Urinary bladder (tissue), 4 donors: Measurements from ENCODE around the gene ADIPOR1. TPM values are rescaled to one million over a fixed set of nuclear protein-coding genes. Genes with fewer than 3 reads are reported as not detected.

Experiments used
- DNase-seq: peaks from one replicate; pipeline ENCODE4 v3.0.0-alpha.2; 2015; ENCODE audit errors: extremely low spot score
- H3K27ac ChIP-seq: one replicate; pipeline ENCODE4 v1.5.1; 2013; ENCODE audit warnings: low read depth, mild to moderate bottlenecking, moderate library complexity
- H3K36me3 ChIP-seq: one replicate; pipeline ENCODE4 v1.6.1; 2013; ENCODE audit warnings: mild to moderate bottlenecking, moderate library complexity; ENCODE audit not compliant: insufficient read depth
- H3K4me1 ChIP-seq: one replicate; pipeline ENCODE4 v1.6.1; 2013; ENCODE audit warnings: mild to moderate bottlenecking, moderate library complexity; ENCODE audit not compliant: insufficient read depth
- H3K4me3 ChIP-seq: one replicate; pipeline ENCODE4 v1.5.1; 2013; ENCODE audit warnings: low read depth, low read length
- WGBS: extraction: QIAGEN DNeasy Blood & Tissue Kit; methylation state at CpG from one replicate; pipeline ENCODE4 v1.1.7; 2013; 5-methylcytosine and 5-hydroxymethylcytosine counted together
- polyA plus RNA-seq: library from polyadenylated mRNA; stranded (reverse); fragments of 200-250 nt; gene quantifications from one replicate; pipeline ENCODE4 v1.2.3, GENCODE V29; 2013
- total RNA-seq: library from RNA; depleted of rRNA; stranded (reverse); fragments of >200 nt; gene quantifications from one replicate; pipeline ENCODE4 v1.2.3, GENCODE V29; 2014
- donor health status: healthy with polysubstance abuse.
- donor health status: healthy.

ADIPOR1 gene
- total and polyA plus RNA-seq, 2 donors, result 63.6 to 71.1 TPM

DNA sequence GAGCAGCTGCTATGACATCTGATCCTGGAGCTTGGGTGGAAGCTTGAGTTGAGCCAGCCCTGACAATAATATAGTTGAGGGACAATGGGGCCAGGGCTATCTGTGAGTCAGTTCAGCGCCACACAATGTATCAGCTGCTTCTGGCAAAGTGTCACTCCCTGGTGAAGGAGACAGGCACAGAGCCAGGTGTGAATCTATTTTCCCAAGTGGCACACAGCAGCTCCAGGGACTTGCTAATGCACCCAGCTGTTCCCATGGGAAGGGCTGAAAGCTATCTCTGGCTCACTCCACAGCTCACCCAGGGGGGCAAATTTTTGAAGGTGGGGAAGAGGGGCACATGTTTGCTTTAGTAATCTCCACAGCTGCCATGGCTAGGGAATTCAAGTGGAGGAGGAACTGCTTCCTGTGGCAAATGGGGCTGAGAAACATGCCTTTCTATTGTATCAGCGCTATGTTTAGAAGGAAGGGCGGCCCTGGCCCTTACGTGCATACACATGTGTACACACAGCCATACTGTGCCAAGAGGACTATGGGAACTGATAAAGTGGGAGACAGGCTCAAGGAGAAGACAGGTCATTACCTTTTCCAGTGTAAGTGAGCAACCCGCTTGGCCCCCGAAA lies 6.8 kb upstream of the ADIPOR1 start:
- Histone ChIP-seq H3K27ac (peak overlapping the region; percentile 31), H3K4me3 (no peak overlapping the region), H3K36me3 (no peaks in the 10 kb centered on the region), H3K4me1 (no peaks in the 10 kb centered on the region)
- WGBS, result 84% methylated on average over 6 of the region's 6 CpGs
- DNase-seq, result no peak

DNA sequence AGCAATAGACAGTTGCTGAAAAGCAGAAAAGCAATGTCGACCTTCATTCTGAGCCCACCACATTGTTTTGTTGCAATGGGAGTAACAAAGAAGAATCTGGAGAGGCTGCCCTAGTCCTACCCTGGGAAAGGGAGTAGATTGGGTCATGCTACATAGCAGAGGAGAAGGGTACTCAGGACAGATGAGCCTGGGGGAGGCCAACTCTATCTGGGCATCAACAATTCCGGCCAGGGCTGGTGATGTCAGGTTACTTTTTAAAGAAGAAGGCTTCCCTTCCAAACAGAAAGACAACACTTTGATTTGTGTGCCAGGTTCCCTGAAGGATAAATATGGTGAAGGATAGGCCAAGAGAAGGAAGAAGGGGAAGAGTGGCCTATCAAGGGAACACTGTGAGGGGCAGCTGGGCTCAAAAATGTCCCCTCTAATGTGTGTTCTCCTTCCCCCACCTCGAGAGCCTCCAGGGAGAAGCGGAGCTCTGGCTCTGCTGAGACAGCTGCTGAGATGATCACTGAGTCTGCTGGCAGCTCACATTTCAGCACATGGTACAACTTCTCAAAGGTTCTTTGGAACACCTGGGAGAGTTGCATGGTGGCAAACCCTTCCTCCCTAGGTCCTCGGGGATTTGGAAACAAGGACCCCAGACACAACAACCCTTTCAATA lies 3.2 kb upstream of the ADIPOR1 start:
- 93% methylated on average over 5 of the region's 5 CpGs for WGBS
- DNase-seq, result no peak
- Histone ChIP-seq H3K4me1 (peaks cover 2% of the 10 kb centered on the region), H3K36me3 (no peaks in the 10 kb centered on the region), H3K27ac (no peak overlapping the region), H3K4me3 (no peak overlapping the region)

DNA sequence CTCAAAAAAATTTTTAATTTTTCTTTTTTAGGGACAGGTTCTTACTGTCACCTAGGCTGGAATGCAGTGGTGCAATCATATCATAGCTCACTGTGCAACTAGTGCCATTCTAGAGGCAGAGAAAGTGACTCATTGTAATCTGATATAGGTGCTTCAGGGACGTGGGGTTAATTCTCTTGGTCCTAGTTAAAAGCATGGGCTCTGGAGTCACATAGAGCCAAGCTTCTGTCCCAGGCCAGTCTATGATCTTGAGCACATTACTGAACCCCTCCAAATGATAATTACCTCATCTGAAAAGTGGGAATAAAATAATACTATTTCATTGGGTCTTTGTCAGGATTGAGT lies 1.1 kb upstream of the ADIPOR1 start:
- Histone ChIP-seq H3K27ac (no peak overlapping the region), H3K4me3 (no peak overlapping the region), H3K36me3 (no peaks in the 10 kb centered on the region), H3K4me1 (peaks cover 2% of the 10 kb centered on the region)
- WGBS, result 65% methylated on average over 1 of the region's 1 CpG
- no peak for DNase-seq

DNA sequence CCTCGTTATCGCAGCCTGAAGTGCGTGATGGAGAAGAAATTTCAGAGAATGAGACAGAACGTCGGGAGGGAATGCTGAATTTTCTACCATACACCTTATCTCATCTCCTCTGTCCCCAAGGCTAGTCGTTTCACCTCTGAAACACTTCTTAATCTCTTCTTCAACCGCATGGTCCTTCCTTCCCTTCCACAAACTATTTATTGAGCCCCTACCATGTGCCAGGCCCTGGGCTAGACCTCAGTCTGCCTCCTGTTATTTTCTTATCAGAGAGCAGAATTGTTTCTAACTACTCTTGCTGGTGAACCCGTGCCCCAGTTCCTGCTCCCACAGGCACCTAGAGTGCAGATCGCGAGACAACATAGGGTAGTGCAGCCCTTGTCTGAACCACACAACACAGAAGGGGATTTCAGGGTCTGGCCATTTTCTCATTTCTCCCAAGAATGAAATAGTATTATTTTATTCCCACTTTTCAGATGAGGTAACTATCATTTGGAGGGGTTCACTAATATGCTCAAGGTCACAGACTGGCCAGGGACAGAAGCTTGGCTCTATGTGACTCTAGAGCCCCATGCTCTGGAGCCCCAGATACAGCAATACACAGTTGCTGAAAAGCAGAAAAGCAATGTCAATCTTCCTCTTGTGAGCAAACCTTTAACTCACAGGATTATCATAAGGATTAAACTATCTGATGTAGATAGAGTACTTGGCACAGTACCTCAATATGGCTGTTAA lies 598 bp upstream of the ADIPOR1 start:
- Histone ChIP-seq H3K27ac (peak overlapping the region; percentile 38), H3K4me1 (peaks cover 2% of the 10 kb centered on the region), H3K36me3 (no peaks in the 10 kb centered on the region), H3K4me3 (peak overlapping the region; percentile 99)
- WGBS, result 2% methylated on average over 10 of the region's 10 CpGs
- no peak for DNase-seq

DNA sequence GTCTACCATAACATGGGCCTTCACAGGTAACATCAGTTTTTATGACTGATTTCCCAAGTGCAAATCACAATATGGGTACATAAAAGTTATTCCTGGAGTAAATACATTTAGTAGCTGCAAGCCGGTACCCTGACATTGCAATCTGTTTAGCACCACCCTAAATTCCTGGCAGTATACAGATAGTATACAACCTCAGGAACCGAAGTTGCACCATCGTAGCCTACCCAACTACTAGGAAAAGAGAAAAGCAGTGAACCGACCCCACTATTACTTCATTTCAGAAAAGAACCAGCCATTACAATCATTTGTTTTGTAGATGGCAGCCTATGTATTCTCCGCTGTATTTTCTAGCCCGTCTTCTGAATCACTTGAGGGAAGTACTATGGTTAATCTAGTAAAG lies 1.1 kb downstream of the ADIPOR1 start:
- 66% methylated on average over 6 of the region's 6 CpGs for WGBS
- Histone ChIP-seq H3K36me3 (no peaks in the 10 kb centered on the region), H3K4me3 (peak overlapping the region; percentile 99), H3K4me1 (peaks cover 2% of the 10 kb centered on the region), H3K27ac (no peak overlapping the region)
- DNase-seq, result no peak

DNA sequence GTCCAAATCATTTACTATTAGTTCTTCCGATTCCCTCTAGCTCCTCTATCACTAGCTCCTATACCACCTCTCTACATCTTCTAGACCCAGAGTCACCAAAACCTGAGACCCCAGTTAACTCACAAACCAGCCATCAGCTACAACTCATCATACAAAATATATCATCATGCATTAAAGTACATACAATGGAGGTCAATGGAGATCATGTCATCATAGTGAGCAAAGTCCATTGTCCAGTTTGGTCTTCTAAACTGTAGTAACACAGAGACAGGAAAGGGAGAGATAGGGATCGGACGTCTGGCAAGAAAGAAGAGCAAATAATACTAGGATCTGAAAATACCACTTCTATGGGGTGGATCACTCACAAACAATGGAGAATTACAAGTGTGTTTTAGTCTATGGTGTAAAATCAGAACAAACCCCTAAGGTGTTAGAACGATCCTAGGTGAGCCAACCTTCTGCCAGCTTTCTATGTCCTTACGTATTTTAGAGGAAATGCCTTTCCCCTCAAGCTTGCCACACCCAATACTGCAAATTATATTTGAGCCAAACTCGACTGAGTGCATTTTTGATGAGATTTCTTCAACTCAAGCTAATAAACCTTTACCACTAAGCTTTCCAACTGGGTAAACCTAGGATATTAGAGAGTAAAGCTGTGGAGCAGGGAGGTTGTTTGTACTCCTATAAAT lies 3.9 kb downstream of the ADIPOR1 start:
- no peak overlapping the region for H3K27ac ChIP-seq
- no peak overlapping the region for H3K4me3 ChIP-seq
- DNase-seq, result no peak
- peaks cover 2% of the 10 kb centered on the region for H3K4me1 ChIP-seq
- H3K36me3 ChIP-seq, result peaks cover 4% of the 10 kb centered on the region
- 67% methylated on average over 6 of the region's 6 CpGs for WGBS

DNA sequence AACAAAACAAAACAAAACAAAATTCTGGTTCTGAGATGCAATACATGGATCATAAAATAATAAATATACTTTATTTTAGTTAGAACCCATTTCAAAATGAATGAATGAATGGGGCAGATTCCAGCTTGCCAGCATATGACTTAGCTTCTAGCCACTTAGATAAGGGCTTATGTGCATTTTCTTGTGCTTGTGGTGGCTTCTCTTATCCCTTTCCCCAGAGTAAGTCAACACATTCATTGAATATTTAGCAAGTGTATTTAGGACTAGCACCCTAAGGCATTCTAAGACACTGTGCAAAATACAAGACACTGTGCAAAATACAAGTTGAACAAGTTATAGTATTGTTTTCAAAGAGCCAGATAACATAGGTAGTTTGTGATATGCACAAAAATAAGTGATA lies 4.7 kb downstream of the ADIPOR1 start:
- H3K4me3 ChIP-seq, result no peak overlapping the region
- H3K36me3 ChIP-seq, result peaks cover 4% of the 10 kb centered on the region
- no peaks in the 10 kb centered on the region for H3K4me1 ChIP-seq
- H3K27ac ChIP-seq, result no peak overlapping the region
- no peak for DNase-seq

DNA sequence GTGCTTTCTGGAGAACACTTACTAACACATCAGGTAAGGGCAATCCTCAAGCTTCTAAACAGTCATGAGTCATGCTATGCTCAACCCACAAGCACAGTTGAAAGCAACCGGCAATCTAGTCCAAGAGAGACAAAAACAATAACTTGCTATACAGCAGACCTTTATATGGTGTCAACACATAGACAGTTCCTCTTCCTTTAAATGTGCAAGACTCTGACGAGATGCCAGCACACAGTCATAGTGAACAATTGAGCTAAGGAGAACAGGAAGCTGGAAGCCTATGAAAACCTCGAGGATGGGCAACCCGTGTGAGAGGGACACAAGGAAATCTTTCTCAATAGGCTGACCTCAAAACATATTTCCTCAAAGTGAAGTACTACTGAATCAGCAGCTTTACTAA lies 5.3 kb downstream of the ADIPOR1 start:
- H3K27ac ChIP-seq, result no peak overlapping the region
- no peak overlapping the region for H3K4me3 ChIP-seq
- no peaks in the 10 kb centered on the region for H3K4me1 ChIP-seq
- WGBS, result 61% methylated on average over 4 of the region's 4 CpGs
- DNase-seq, result no peak
- H3K36me3 ChIP-seq, result peaks cover 4% of the 10 kb centered on the region

DNA sequence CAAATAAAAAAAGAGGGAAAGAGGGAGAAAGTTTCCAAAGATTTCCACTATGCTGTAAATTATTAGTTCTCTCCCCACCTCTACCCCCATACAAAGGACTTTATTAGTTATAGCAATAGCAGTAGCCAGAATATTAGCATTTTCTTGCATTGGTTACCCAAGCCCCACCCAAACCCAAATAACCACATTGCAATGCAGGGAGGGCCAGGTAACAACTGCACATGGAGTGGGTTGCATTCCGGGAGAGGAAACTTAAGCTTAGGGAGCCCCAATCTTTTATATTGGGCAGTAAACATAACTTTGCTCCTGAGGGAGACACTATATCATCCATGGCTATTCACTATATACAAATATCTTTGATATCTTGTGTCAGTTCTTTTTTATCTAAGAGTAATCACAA lies 6.0 kb downstream of the ADIPOR1 start:
- Histone ChIP-seq H3K4me3 (no peak overlapping the region), H3K36me3 (peaks cover 4% of the 10 kb centered on the region), H3K27ac (no peak overlapping the region), H3K4me1 (no peaks in the 10 kb centered on the region)
- DNase-seq, result no peak
- 82% methylated on average over 1 of the region's 1 CpG for WGBS

DNA sequence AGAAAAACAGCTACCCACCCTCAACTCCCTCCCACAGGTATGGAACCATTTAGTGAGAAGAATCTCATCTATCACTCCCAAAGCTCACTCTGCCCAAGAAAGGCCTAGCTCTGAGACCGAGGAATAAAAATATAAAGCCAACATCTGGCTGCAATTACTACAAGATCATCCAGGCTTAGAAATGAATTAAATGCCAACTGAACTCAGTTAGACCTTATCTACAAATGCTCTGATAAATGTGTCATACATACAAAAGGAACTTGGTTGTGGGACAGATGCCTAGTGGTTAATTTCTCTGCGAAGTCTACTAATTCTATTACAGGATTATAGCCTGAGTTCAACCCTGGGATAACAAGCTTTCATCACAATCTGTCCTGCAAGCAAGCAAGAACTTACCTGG lies 6.7 kb downstream of the ADIPOR1 start:
- peaks cover 4% of the 10 kb centered on the region for H3K36me3 ChIP-seq
- H3K27ac ChIP-seq, result no peak overlapping the region
- no peak for DNase-seq
- 52% methylated on average over 2 of the region's 2 CpGs for WGBS
- H3K4me1 ChIP-seq, result no peaks in the 10 kb centered on the region
- no peak overlapping the region for H3K4me3 ChIP-seq

DNA sequence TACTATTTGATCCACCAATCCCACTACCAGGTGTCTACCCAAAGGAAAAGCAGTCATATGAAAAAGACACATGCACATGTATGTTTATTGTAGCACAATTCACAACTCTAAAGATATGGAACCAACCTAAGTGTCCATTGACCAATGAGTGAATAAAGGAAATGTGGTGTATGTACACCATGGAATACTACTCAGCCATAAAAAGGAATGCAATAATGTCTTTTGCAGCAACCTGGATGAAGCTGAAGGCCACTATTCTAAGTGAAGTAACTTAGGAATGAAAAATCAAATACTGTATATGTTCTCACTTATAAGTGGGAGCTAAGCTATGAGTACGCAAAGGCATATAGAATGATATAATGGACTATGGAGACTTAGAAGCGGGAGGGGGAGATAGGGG lies 12.6 kb downstream of the ADIPOR1 start:
- no peaks in the 10 kb centered on the region for H3K4me1 ChIP-seq
- H3K36me3 ChIP-seq, result peaks cover 14% of the 10 kb centered on the region
- 97% methylated on average over 2 of the region's 2 CpGs for WGBS
- no peak for DNase-seq
- H3K4me3 ChIP-seq, result no peak overlapping the region
- no peak overlapping the region for H3K27ac ChIP-seq

DNA sequence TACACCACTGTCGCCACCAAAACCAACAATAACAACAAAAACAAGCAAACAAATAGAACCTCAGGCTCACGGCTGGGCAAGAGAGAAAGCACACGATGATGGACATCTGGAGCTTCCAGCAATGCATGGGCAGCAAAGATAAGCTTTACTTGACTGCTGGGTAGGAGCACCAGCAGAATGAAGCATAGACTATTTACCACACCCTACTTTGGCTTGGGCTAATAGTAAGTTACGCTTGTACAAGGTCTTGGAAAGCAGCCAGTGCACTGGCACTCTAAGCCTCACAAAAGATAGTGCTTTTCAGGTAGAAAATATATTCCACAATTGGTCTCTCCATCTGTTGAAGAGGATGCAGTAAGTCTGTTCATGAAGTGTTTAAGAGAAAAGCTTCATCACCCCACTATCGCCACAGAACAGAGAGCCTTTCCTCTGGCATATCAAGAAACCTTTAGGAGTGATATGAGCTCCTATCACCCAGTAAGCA lies 13.6 kb downstream of the ADIPOR1 start:
- WGBS, result 91% methylated on average over 5 of the region's 5 CpGs
- H3K36me3 ChIP-seq, result peaks cover 12% of the 10 kb centered on the region

DNA sequence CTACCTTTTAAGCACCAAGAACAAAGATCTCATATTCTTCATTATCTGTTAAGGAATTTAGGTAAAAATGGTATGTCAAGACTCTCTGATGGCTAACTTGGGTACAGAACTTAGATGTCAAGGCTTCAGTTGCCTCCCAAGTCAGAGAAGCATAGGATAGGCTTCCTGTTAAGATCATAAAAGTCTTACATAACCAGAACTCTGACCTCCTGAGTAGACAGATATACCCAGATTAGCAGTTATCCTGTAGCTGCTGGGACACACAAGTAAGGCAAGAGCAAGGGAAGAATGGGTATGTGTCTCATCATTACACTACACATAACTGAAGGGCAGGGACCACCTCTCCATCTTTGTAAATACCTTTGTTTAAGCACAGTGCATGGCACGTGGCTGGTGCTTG lies 15.7 kb downstream of the ADIPOR1 start:
- H3K36me3 ChIP-seq, result peaks cover 12% of the 10 kb centered on the region
- H3K27ac ChIP-seq, result no peak overlapping the region
- H3K4me1 ChIP-seq, result no peaks in the 10 kb centered on the region
- no peak overlapping the region for H3K4me3 ChIP-seq
- no peak for DNase-seq
- WGBS, result 87% methylated on average over 1 of the region's 1 CpG

More for the DNA sequence above, 13.6 kb downstream of the ADIPOR1 start:
- H3K27ac ChIP-seq, result no peak overlapping the region
- no peaks in the 10 kb centered on the region for H3K4me1 ChIP-seq
- H3K4me3 ChIP-seq, result no peak overlapping the region
- no peak for DNase-seq

DNA sequence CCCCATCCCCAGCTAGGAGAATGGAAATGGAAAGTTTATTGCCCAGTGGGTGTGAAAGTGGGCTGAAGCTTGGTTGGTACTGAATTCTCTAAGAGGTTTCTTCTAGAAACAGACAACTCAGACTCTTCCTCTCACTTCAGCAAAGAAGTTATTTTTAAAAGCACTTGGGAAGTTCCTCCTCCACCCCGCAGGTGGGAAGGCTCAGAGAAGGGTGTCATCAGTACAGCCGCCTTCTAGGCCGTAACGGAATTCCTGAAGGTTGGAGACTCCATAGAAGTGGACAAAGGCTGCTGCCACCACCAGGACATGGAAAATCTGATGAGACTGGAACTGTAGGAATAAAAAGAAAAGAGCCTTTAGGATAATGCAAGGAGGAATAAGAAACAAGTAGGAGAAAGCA lies 16.7 kb downstream of the ADIPOR1 start:
- H3K27ac ChIP-seq, result no peak overlapping the region
- 87% methylated on average over 4 of the region's 4 CpGs for WGBS
- H3K36me3 ChIP-seq, result peaks cover 12% of the 10 kb centered on the region
- H3K4me1 ChIP-seq, result no peaks in the 10 kb centered on the region
- H3K4me3 ChIP-seq, result no peak overlapping the region
- no peak for DNase-seq
